A673 (cell line): ENCODE results near the gene AEN.
"Not testable (repeated sequence)": the region's sequence is repeated elsewhere in the genome, so short reads cannot be mapped to it uniquely, and the experiment has no call there.

Experiments used
- CTCF ChIP-seq: fragments of 300-800, 200-600 bp; sonication (generic); conservative IDR thresholded peaks from 2 replicates; pipeline ENCODE4 v1.5.1; 2017; ENCODE audit warnings: low read depth, mild to moderate bottlenecking, antibody characterized with exemption, low read length, moderate library complexity, mixed read lengths
- EZH2 ChIP-seq: fragments of 200-600 bp; sonication (generic); IDR thresholded peaks from 2 replicates; pipeline ENCODE4 v1.6.1; 2017; ENCODE audit warnings: borderline replicate concordance, low read depth, mild to moderate bottlenecking, mixed read lengths, antibody characterized with exemption, low read length; ENCODE audit not compliant: poor library complexity, severe bottlenecking

GRCh38 chr15:88632797-88633196 is 11.7 kb downstream of the AEN start:
- not testable (repeated sequence) for TF ChIP-seq CTCF, EZH2
